Keratinocyte (primary cell): ENCODE data around the gene ST8SIA1.

Experiments used
- CTCF ChIP-seq, 3 experiments: IDR thresholded peaks in 1 of 3; conservative IDR thresholded peaks in 1 of 3; optimal IDR thresholded peaks in 1 of 3; 2 replicates in 2 of 3; 3 replicates in 1 of 3; pipeline versions ENCODE3 to v1.5.1; 2011; ENCODE audit warnings: low read length in 3 of 3, mild to moderate bottlenecking in 3 of 3, moderate library complexity in 2 of 3, control low read depth in 1 of 3, inconsistent platforms in 1 of 3; ENCODE audit not compliant: insufficient read depth in 2 of 3; ENCODE audit errors: extremely low read depth in 1 of 3
- EZH2 ChIP-seq: IDR thresholded peaks from one replicate; pipeline ENCODE4 v1.6.1; 2012; ENCODE audit warnings: inconsistent platforms, mild to moderate bottlenecking, low read length, moderate library complexity

- TF ChIP-seq CTCF (optimal IDR thresholded peaks at IDR 0.05 in 1 of 3, IDR thresholded peaks at IDR 0.05 in 1 of 3, conservative IDR thresholded peaks at IDR 0.05 in 1 of 3; ENCODE audit: extremely low read depth in 1 of 3, insufficient read depth in 2 of 3, low read length in 3 of 3) (no peak), EZH2 (no peak)
Observed at GRCh38 chr12:22256041-22256441, 78.5 kb downstream of the ST8SIA1 start.
